OCI-LY7 (cell line): ENCODE results near the gene ANGPTL7. TPM values are rescaled to one million over a fixed set of nuclear protein-coding genes. Genes with fewer than 3 reads are reported as not detected.

Experiments used
- BruUV-seq: library from RNA; stranded (reverse); fragments of 400-500 nt; replicated peaks from 2 replicates; lab custom pipeline; 2021; lab: Mats Ljungman, UMichigan
- CTCF ChIA-PET: fragments of 300-600 bp; sonication (Branson Sonifier 250); formaldehyde crosslinking; loops from one replicate; lab custom pipeline; 2022; ENCODE audit warnings: antibody characterized with exemption; ENCODE audit not compliant: unreplicated experiment; lab: Charles Lee
- POLR2A ChIA-PET: fragments of 300-600 bp; sonication (Branson Sonifier 250); formaldehyde crosslinking; loops from one replicate; lab custom pipeline; 2022; ENCODE audit warnings: antibody characterized with exemption; lab: Charles Lee
- DNase-seq: peaks from one replicate; pipeline ENCODE4 v3.0.0-alpha.2; 2015; ENCODE audit warnings: low spot score
- H2AFZ ChIP-seq: fragments of 200-600 bp; sonication (generic), shearing (Covaris generic); 2 replicates; pipeline ENCODE4 v1.6.1; 2014; ENCODE audit warnings: mild to moderate bottlenecking, antibody characterized with exemption, low read length, moderate library complexity
- H3K27ac ChIP-seq: fragments of 200-600 bp; sonication (generic); 2 replicates; pipeline ENCODE4 v1.5.1; 2014; ENCODE audit warnings: mixed run types, low read depth, mild to moderate bottlenecking, moderate library complexity, low read length, inconsistent platforms; ENCODE audit not compliant: poor library complexity, severe bottlenecking
- H3K36me3 ChIP-seq: fragments of 200-600 bp; sonication (generic); 2 replicates; pipeline ENCODE4 v1.6.1; 2014; ENCODE audit warnings: mild to moderate bottlenecking, antibody characterized with exemption, low read length, moderate library complexity, mixed read lengths; ENCODE audit not compliant: insufficient read depth
- H3K4me1 ChIP-seq: fragments of 200-600 bp; sonication (generic); 2 replicates; pipeline ENCODE4 v1.5.1; 2014; ENCODE audit warnings: mild to moderate bottlenecking, low read length; ENCODE audit not compliant: insufficient read depth, poor library complexity, severe bottlenecking
- H3K4me2 ChIP-seq: fragments of 200-600 bp; sonication (generic); 2 replicates; pipeline ENCODE4 v1.6.1; 2014; ENCODE audit warnings: mild to moderate bottlenecking, low read length
- H3K4me3 ChIP-seq: fragments of 200-600 bp; sonication (generic); 2 replicates; pipeline ENCODE4 v1.5.1; 2014; ENCODE audit warnings: mild to moderate bottlenecking, low read depth, low read length; ENCODE audit not compliant: poor library complexity, severe bottlenecking
- H3K79me2 ChIP-seq: fragments of 200-600 bp; sonication (generic); 2 replicates; pipeline ENCODE4 v1.6.1; 2016; ENCODE audit warnings: low read depth, mild to moderate bottlenecking, low read length, moderate library complexity, mixed read lengths; ENCODE audit not compliant: insufficient read depth
- H3K9me2 ChIP-seq: fragments of 200-600 bp; sonication (generic); 2 replicates; pipeline ENCODE4 v1.6.1; 2016; ENCODE audit warnings: mild to moderate bottlenecking, low read length, mixed read lengths; ENCODE audit not compliant: insufficient read depth
- H3K9me3 ChIP-seq: fragments of 200-600 bp; sonication (generic); 2 replicates; pipeline ENCODE4 v1.6.1; 2014; ENCODE audit warnings: mild to moderate bottlenecking, mixed run types, low read length, mixed read lengths
- H4K20me1 ChIP-seq: fragments of 200-600 bp; sonication (generic); 2 replicates; pipeline ENCODE4 v1.6.1; 2014; ENCODE audit warnings: mild to moderate bottlenecking, antibody characterized with exemption, low read length, moderate library complexity, mixed read lengths; ENCODE audit not compliant: insufficient read depth
- CTCF ChIP-seq: fragments of 200-600 bp; sonication (generic); conservative IDR thresholded peaks from 2 replicates; pipeline ENCODE4 v1.5.1; 2014; ENCODE audit warnings: mild to moderate bottlenecking, antibody characterized with exemption, low read length, moderate library complexity, mixed read lengths
- EZH2phosphoT487 ChIP-seq: fragments of 200-600 bp; sonication (generic); IDR thresholded peaks from 2 replicates; pipeline ENCODE4 v1.6.1; 2018; ENCODE audit warnings: low read depth, borderline replicate concordance, mild to moderate bottlenecking, mixed run types, antibody characterized with exemption, low read length, moderate library complexity, mixed read lengths
- intact Hi-C: fragments of 100-400 bp; cut with micrococcal nuclease; formaldehyde crosslinking; loops from one replicate; pipeline ENCODE4 v1.10.0; 2022; ENCODE audit not compliant: unreplicated experiment
- total RNA-seq, 2 experiments: library from RNA; depleted of rRNA in 1 of 2; stranded (reverse); fragments of >200 nt in 1 of 2; shearing (Covaris generic) in 1 of 2; gene quantifications; 2 replicates each; pipeline ENCODE4 v1.2.3, GENCODE V29; 2014 to 2022

ANGPTL7 gene
- total RNA-seq, 2 experiments from 2014 or later: not detected

GRCh38 chr1:11145741-11146140 is 43.4 kb upstream of the ANGPTL7 start:
- Histone ChIP-seq H3K79me2 (no peaks in the 10 kb centered on the region), H3K4me2 (no peak overlapping the region), H3K9me3 (no peaks in the 10 kb centered on the region), H3K36me3 (peaks cover 79% of the 10 kb centered on the region), H3K9me2 (no peaks in the 10 kb centered on the region), H2AFZ (no peak overlapping the region), H3K27ac (no peak overlapping the region), H3K4me3 (no peak overlapping the region), H4K20me1 (no peaks in the 10 kb centered on the region), H3K4me1 (peaks cover 11% of the 10 kb centered on the region)
- BruUV-seq: no TSS peak
- POLR2A ChIA-PET: interaction anchor here (0.6 to 1.9 kb wide), 2 partner anchors 58 to 367 kb away, joined by 4 to 5 read pairs; no protein-coding TSS in a partner anchor
- TF ChIP-seq CTCF (no peak), EZH2phosphoT487 (no peak)
- intact Hi-C loops: no loop called here
- no peak for DNase-seq
- CTCF ChIA-PET: no interaction called here

DNA sequence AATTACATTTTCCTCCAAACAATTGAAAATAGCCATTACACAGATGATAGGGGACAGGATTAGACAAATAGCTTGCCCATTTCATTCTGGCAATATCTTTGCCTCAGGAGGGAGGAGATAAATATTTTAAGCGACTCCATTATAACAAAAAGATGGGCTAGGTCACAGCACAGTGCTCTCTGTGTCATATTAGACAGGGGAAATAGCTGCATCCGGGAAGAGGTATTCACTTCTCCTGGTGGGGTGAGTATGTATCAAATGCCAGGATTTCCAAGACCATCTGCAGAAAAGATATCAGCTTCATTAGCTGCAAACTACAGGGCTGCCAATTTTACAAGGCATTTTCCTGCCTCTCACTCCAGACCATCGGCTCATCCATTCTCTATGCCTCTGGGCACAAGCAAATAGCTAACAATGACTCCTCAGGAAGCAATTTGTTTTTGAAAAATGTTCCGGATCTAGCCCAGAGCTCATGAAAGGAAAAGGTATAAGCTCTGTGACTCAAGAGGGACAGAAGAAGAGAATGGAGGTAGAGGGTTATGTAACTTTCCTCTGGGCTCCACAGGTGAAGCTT is 41.9 kb upstream of the ANGPTL7 start:
- CTCF ChIA-PET: no interaction called here
- intact Hi-C loops: no loop called here
- no peak for DNase-seq
- TF ChIP-seq CTCF (no peak), EZH2phosphoT487 (no peak)
- Histone ChIP-seq H3K4me1 (peaks cover 11% of the 10 kb centered on the region), H3K36me3 (peaks cover 92% of the 10 kb centered on the region), H3K27ac (no peak overlapping the region), H4K20me1 (no peaks in the 10 kb centered on the region), H3K9me2 (no peaks in the 10 kb centered on the region), H3K4me2 (no peak overlapping the region), H3K79me2 (no peaks in the 10 kb centered on the region), H3K9me3 (no peaks in the 10 kb centered on the region), H3K4me3 (no peak overlapping the region), H2AFZ (no peak overlapping the region)
- POLR2A ChIA-PET: interaction anchor here (0.5 to 1.9 kb wide), 2 partner anchors 59 to 252 kb away, joined by 4 to 5 read pairs; no protein-coding TSS in a partner anchor
- no TSS peak for BruUV-seq

DNA sequence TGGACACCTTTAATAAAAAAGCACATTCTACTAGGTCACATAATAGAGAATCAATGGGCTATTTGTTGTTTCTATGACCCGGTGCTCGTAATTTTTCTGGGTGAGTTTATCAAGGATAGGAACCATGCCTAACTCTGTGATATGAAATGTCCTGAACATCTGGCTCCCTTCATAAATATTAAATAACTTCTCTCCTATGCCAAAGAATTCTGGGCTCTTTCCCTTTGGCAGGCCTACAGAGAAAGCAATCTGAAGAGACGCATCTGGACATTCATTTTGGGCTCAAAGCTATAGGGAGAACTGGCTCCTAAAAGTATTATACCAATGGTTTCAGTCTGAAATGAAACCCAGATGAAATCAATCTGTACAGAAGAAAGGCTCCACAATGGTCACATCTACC is 38.8 kb upstream of the ANGPTL7 start:
- TF ChIP-seq CTCF: no peak
- no peak for TF ChIP-seq EZH2phosphoT487
- ChIA-PET POLR2A (interaction anchor here (0.6 kb wide), 1 partner anchor 150 kb away, joined by 3 read pairs; no protein-coding TSS in a partner anchor), CTCF (interaction anchor here (1.0 kb wide), 1 partner anchor 23 kb away, joined by 6 read pairs; no protein-coding TSS in a partner anchor)
- no peaks in the 10 kb centered on the region for H3K79me2 ChIP-seq
- no peak overlapping the region for H3K4me2 ChIP-seq
- H3K4me3 ChIP-seq: no peak overlapping the region
- BruUV-seq: no TSS peak
- no peaks in the 10 kb centered on the region for H3K9me3 ChIP-seq
- no peak for DNase-seq
- no peaks in the 10 kb centered on the region for H4K20me1 ChIP-seq
- H3K9me2 ChIP-seq: no peaks in the 10 kb centered on the region
- H3K4me1 ChIP-seq: no peaks in the 10 kb centered on the region
- H2AFZ ChIP-seq: no peak overlapping the region
- intact Hi-C loops: no loop called here
- H3K27ac ChIP-seq: no peak overlapping the region
- H3K36me3 ChIP-seq: peaks cover 87% of the 10 kb centered on the region
